ENCODE measurements around the gene CPNE9.

CPNE9 gene

DNA sequence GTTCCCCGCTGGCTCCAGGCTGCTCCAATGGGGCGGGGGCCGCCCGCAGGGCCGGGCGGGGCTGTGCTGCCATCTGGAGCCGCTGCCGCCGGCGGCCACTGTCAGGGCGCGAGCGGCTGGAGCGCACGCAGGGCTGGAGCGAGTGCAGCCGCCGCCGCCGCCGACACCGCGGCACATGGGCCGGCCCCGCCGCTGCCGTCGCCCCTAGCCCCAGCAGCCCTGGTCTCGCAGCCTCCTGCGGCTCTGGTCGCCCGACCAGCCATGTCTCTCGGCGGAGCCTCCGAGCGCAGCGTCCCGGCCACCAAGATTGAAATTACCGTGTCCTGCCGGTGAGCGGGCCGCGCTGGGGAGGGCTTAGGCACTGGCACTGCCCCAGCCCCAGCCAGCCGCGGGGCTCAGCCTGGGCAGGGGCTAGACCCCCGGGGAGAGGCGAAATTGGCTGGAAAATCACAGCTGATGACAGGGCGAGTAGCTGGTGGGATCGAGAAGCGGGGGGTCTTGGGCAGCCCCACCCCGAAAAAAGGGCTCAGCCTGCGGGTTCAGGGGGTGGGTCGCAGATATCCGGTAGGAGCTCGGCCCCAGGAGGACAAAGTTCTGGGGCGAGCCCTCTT, at the start of gene CPNE9:
CPNE9 (plus strand) TSS at position 98 of the 611 bp plus-strand sequence; CDS start at position 262, 164 bp downstream.
- no peak for DNase-seq (ENCODE audit: low spot score)

- no peak for DNase-seq (ENCODE audit: low spot score)
These were observed 43.8 kb upstream of the CPNE9 start for GRCh38 chr3:9659849-9660248.

GRCh38 chr3:9660972-9661371, 42.7 kb upstream of the CPNE9 start:
- no peak for DNase-seq (ENCODE audit: low spot score)

GRCh38 chr3:9664119-9664751, 39.4 kb upstream of the CPNE9 start:
- no peak for DNase-seq (ENCODE audit: low spot score)

GRCh38 chr3:9666704-9667445, 36.8 kb upstream of the CPNE9 start:
- no peak for DNase-seq (ENCODE audit: low spot score)

GRCh38 chr3:9669277-9669676, 34.4 kb upstream of the CPNE9 start:
- DNase-seq (ENCODE audit: low spot score), result no peak

DNA sequence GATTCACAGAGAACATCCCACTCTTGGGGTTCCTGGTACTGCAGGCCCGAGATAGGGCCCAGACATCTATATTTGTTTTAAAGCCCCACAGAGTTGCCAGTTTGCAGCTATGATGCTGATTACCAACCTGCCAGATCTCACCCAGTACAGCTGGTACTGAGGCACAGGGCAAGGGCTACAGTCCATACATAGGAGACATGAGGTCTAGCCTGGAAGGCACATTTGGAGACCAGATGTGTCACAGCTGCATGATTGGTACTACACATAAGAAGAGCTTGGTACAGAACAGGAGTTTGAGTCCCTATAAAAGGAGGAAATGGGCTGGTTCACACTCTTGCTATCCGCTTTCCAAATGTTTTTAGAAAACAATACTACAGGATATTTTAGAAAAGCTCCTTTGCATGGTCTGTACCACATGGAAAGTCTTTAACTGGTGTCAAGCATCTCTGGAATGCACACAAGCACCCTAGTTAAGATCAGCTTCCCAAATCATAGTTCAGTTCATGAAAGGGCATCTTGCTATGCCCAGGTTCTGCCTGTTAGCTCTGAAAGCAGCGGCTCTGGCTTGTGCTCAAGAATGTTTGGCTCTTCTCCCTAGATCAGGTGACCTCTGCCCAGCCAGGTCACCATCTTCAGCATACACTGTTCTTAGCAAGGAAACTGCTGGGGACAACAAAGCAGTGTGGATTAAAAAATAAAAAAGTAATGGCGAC, 33.8 kb upstream of the CPNE9 start:
- no peak for DNase-seq (ENCODE audit: low spot score)

DNA sequence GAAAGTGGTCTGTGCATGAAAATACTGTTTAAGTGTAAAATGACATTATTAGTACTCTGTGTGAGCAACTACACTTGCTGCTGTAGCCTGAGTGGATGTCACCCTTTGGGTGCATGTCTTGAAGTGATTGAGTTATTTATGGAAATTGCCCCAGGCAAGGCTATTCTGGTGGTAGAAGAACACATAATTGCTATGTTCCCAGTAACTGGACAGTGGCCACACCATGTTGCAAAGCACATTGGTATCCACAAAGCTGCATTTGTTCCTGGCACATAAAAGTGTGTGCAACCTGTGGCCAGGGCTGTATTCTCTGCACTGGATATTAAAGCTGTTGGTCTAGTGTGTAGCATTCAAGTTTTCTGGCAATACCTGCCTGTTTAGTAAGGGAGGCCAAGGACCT, 30.6 kb upstream of the CPNE9 start:
- no peak for DNase-seq (ENCODE audit: low spot score)

DNA sequence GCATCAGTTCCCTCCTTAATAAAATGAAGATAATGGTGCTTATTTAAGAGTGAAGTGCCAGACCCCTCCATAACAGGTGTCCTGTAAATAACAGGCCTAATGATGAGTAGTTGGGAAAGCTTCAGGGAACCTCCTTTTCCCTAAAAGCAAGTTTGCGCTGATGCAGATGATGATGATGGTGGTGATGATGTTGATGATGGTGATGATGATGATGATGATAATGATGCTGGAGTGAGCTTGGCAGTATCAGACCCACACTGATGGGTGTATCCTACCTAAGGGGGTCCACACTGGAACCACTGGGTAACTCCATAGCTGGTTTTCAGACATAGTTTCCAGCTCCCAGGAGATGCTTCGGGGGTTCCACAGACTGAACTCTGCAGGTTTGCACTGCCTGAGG, 29.9 kb upstream of the CPNE9 start:
- DNase-seq (ENCODE audit: low spot score), result no peak

DNA sequence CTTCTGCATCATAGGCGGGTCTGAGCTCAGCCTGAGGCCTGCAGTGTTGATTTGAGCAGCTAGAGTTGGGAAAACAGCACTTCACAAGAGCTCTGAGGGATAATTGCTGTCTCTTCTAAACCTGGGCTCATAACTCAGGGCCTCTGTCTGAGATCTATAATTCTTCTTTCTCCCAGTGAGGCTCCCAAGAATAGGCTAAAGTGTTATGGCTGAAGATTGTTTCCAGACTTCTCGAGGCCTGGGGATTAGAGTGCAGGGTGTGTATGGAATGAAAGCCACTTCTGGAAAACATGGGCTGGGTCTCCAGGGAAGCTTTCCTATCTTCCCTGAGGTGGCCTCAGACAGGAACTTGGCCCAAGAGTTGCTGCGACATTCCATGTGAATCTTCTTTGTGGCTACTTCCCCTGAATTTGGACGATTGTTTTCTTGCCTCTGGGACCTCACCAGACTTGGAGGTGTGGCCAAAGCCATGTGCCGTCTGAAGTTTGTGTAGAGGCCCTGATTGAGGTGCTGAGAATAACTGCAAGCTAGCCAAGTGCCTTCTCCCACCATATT, 27.8 kb upstream of the CPNE9 start:
- no peak for DNase-seq (ENCODE audit: low spot score)

DNA sequence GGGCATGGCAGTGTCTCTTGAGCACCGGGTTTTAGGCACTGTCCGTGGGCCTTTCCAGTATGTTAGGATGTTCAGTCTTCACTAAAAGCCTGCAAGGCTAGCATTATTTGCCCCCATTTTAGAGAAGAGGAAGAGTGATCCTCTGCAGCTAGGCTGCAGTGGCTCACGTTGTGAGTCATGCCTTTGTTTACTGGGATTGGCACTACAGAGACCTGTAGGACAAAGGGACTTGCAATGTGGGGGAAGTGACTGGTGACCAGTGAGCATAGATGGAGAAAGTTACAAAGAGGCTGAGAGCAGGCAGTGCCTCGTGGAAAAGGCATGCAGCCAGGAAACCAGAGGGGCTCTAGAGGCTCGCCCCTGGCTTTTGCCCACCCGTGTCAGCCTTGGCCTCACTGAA, 26.8 kb upstream of the CPNE9 start:
- no peak for DNase-seq (ENCODE audit: low spot score)

DNA sequence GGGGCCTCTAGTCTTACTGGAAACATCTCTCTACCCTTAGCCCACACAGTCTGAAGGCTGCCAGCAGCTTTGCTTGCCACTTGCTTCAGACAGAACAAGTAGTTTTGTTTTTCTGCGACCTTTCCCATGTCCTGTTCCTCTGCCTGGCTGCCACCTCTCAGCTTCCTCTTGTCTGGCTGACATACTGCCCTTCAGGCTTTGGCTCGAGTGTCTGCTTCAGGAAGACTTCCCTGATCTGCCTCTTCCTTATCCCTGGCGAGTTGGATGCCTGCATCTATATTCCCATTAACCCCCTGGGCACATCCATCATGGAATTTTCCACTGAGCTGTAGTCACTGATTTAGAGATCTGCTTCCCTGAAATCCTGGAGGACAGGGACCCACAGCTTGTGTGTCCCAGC, 25.1 kb upstream of the CPNE9 start:
- DNase-seq (ENCODE audit: low spot score), result no peak

GRCh38 chr3:9679476-9680080, 24.1 kb upstream of the CPNE9 start:
- DNase-seq (ENCODE audit: low spot score), result no peak

DNA sequence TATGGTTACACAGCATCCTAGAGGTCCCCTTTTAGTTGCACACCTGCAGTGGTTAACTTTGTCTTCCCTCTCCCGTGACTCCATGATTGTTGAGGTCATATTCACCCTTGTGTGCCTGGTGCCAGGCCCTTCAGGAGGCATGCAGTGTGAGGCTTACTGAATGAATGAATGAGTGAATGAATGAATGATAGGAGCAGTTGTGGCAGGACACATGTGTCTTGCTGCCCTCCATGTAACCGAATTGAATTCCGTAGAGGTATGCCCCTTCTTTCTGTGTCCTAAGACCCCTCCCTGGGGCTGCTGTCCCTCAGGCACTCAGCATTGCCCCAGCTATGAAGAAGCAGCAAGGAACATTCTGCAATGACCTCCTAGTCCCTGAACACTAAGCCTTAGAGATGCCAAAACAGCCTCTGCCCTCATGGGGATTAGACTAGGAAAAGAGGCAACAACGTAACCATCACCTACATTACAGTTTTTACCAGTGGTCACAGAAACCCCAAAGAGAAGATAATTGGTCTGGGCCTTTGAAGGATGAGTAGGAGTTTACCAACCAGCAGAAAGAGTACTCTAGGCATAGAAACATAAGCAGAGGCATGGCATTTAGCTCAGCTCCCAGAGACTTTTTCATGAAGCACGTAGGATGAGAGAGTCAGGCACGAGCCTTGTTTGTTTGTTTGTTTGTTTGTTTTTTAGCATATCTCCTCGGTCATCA, 22.5 kb upstream of the CPNE9 start:
- no peak for DNase-seq (ENCODE audit: low spot score)

DNA sequence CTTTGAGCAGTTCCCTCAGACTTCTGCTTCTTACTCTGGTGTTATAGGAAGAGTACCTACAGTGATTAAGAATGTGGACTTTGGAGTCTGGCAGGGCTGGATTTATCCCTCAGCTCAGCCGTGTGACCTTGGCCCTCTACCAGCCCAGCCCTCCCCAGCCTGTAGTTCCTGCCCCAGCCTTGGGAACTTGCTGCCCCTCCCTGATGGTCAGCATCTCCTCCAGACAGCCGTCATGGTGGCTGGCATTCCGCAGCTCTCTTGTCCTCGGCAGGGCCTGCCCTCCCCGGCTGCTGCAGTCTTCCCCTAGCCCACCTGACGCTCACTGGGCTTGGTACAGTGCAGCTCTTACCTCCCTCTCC, 21.9 kb upstream of the CPNE9 start:
- no peak for DNase-seq (ENCODE audit: low spot score)

DNA sequence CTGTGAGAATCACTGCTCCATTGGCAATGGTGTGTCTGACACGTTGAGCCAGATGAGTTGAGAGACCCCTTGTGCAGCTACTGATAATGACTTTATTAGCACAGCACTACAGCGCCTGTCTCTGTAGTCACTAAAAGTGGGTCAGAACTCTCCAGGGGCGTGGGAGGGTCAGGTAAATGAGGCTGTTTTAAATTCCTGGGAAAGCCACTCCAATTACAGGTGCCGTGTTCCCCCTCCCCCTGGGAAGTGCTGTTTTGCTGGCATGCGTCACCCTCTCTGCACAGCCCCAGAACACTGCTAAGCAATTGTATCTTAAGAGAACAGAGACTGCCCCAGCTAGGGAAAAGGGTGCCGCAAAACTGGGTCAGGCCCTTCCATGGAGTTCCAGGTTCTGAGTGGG, 21.5 kb upstream of the CPNE9 start:
- no peak for DNase-seq (ENCODE audit: low spot score)

GRCh38 chr3:9683426-9683825, 20.2 kb upstream of the CPNE9 start:
- DNase-seq (ENCODE audit: low spot score), result no peak

- DNase-seq (ENCODE audit: low spot score), result no peak
These were observed 18.2 kb upstream of the CPNE9 start for GRCh38 chr3:9685216-9686049.

DNA sequence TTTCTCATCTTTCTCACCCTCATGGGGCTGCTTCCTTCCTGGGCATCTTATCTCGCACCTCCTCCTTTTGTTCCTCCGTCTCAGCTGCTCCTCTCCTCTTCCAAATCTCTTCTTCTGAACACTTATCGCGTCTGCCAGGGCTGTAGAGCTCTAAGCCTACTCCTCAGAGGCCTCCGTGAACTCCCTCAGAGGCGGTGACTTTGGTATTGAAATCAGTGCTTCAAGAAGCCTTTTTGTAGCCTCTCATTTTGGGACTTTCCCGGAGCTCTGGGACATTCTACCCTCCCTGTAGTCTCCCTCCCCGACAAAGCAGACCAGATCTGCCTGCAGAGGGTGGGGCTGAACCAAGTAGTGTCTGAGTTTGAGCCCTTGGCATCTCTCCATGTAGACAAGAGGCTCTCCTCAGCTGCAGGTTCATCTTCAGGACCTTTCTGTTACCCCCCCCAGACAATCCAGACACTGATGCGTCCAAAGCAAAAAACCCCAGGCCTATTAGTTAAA, 17.5 kb upstream of the CPNE9 start:
- DNase-seq (ENCODE audit: low spot score), result no peak

DNA sequence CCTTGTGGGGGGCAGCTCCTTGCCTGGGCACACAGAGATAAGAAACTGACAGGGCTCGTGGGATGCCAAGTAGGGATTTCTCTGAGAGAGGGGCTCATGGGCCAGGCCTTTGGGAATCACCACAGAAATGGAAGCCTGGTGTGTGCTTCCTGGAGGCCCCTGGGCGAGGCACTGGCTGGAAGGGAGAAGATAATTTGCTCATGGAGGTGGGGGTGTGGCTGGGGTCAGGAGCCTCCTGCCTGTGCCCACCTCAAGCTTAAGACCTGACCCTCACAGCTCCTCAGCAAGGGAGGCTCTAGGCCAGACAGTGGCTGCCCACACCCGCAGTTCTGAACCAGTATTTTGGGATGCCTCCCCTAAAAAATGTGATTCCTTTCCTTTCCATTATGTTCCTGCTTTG, 16.9 kb upstream of the CPNE9 start:
- no peak for DNase-seq (ENCODE audit: low spot score)

Measured in CD4-positive, alpha-beta T cell treated with Interleukin-2 at 100 ng/mL for 4 hours (primary cell).